Upper lobe of left lung (tissue), 4 donors: ENCODE measurements around the gene SEC14L3.

Experiments used
- CTCF ChIP-seq, 6 experiments: fragments of 450-650 bp in 4 of 6; fragments of 200-600 bp in 2 of 6; sonication (generic) in 2 of 6; IDR thresholded peaks; one replicate each; pipeline ENCODE4 v1.5.1; 2016 to 2019; ENCODE audit warnings: antibody characterized with exemption in 6 of 6
- EP300 ChIP-seq, 4 donors: sonication (generic); formaldehyde crosslinking; IDR thresholded peaks; one replicate each; pipeline ENCODE4 v1.5.1; 2017; ENCODE audit warnings: antibody characterized with exemption in 4 of 4, control low read depth in 2 of 4
- POLR2A ChIP-seq, 4 donors: fragments of 450-650 bp; IDR thresholded peaks; one replicate each; pipeline ENCODE4 v1.5.1; 2016 to 2017; ENCODE audit warnings: antibody characterized with exemption in 4 of 4, mild to moderate bottlenecking in 2 of 4
- POLR2AphosphoS5 ChIP-seq, 2 donors: sonication (generic); formaldehyde crosslinking; IDR thresholded peaks; one replicate each; pipeline ENCODE4 v1.5.1; 2017; ENCODE audit warnings: antibody characterized with exemption in 2 of 2

- TF ChIP-seq CTCF (IDR thresholded peaks at IDR 0.05) (no peak), POLR2A (IDR thresholded peaks at IDR 0.05) (no peak), EP300 (IDR thresholded peaks at IDR 0.05) (no peak), POLR2AphosphoS5 (IDR thresholded peaks at IDR 0.05) (no peak)
These were observed 55.0 kb downstream of the SEC14L3 start for GRCh38 chr22:30416837-30417236.
